HFFc6 (cell line): ENCODE data around the gene HTRA2. TPM values are rescaled to one million over a fixed set of nuclear protein-coding genes. Genes with fewer than 3 reads are reported as not detected.

Experiments used
- DNase-seq: peaks from one replicate; pipeline ENCODE4 v3.0.0-alpha.2; 2018
- H3K27ac Mint-ChIP-seq: 2 replicates; pipeline ENCODE4 v1.8.0; 2020; ENCODE audit warnings: mild to moderate bottlenecking, mixed read lengths
- H3K27me3 Mint-ChIP-seq: 2 replicates; pipeline ENCODE4 v1.8.0; 2021; ENCODE audit warnings: mild to moderate bottlenecking, moderate library complexity, mixed read lengths; ENCODE audit not compliant: insufficient read depth
- H3K36me3 Mint-ChIP-seq: 2 replicates; pipeline ENCODE4 v1.8.0; 2021; ENCODE audit warnings: low read depth, mixed read lengths
- H3K4me1 Mint-ChIP-seq: 2 replicates; pipeline ENCODE4 v1.8.0; 2020; ENCODE audit warnings: low read depth, mixed read lengths
- H3K4me3 Mint-ChIP-seq: 2 replicates; pipeline ENCODE4 v1.8.0; 2020; ENCODE audit warnings: mild to moderate bottlenecking, moderate library complexity, mixed read lengths
- H3K9me3 Mint-ChIP-seq: 2 replicates; pipeline ENCODE4 v1.8.0; 2020; ENCODE audit warnings: mild to moderate bottlenecking, mixed read lengths
- CTCF ChIP-seq: fragments of 200-600 bp; sonication (generic); IDR thresholded peaks from 2 replicates; pipeline ENCODE4 v1.5.0; 2021; ENCODE audit warnings: antibody characterized with exemption, mild to moderate bottlenecking
- total RNA-seq, 6 experiments: library from RNA; stranded (reverse); fragmentation: NEBNext Ultra II Directional; extraction: Animal tissue kit (Norgen Biotek cat#: 25700); gene quantifications; 2 replicates in 1 of 6; 3 replicates in 5 of 6; pipeline ENCODE4 v1.2.3, GENCODE V29; 2021

HTRA2 gene
- total RNA-seq, 6 experiments from 2014 or later, result 29.7 to 43.3 (median 33.6) TPM

- H3K27me3 Mint-ChIP-seq, result peaks cover 18% of the 10 kb centered on the region
- no peaks in the 10 kb centered on the region for H3K9me3 Mint-ChIP-seq
- peaks cover 28% of the 10 kb centered on the region for H3K36me3 Mint-ChIP-seq
- H3K4me1 Mint-ChIP-seq, result peaks cover 15% of the 10 kb centered on the region
- no peak for DNase-seq
- no peak overlapping the region for H3K27ac Mint-ChIP-seq
- no peak for TF ChIP-seq CTCF
- no peak overlapping the region for H3K4me3 Mint-ChIP-seq
These were observed 5.7 kb upstream of the HTRA2 start for GRCh38 chr2:74524005-74524404.

- Mint-ChIP-seq H3K9me3 (no peaks in the 10 kb centered on the region), H3K4me1 (peaks cover 15% of the 10 kb centered on the region), H3K36me3 (peaks cover 30% of the 10 kb centered on the region), H3K27ac (no peak overlapping the region), H3K27me3 (peaks cover 11% of the 10 kb centered on the region), H3K4me3 (no peak overlapping the region)
- DNase-seq, result no peak
- no peak for TF ChIP-seq CTCF
These were observed 4.6 kb upstream of the HTRA2 start for GRCh38 chr2:74524955-74525716.

- H3K27me3 Mint-ChIP-seq, result peaks cover 6% of the 10 kb centered on the region
- H3K27ac Mint-ChIP-seq, result no peak within 1 kb of the TSS
- no peak for TF ChIP-seq CTCF
- peaks cover 19% of the 10 kb centered on the region for H3K4me1 Mint-ChIP-seq
- no peak for DNase-seq
- H3K36me3 Mint-ChIP-seq, result peaks cover 30% of the 10 kb centered on the region
- H3K4me3 Mint-ChIP-seq, result peak within 1 kb of the TSS; percentile 33; the same call in 1 of the 2 replicates
- H3K9me3 Mint-ChIP-seq, result no peaks in the 10 kb centered on the region
These were observed 3.8 kb upstream of the HTRA2 start, which contains the start of gene DQX1 for GRCh38 chr2:74525717-74526648. Gene DQX1, minus strand, starts transcription at chr2:74526231. Its CDS starts 502 bp downstream, at chr2:74525729.

GRCh38 chr2:74526649-74527230 lies 3.0 kb upstream of the HTRA2 start:
- DNase-seq, result no peak
- no peak overlapping the region for H3K27ac Mint-ChIP-seq
- H3K27me3 Mint-ChIP-seq, result peaks cover 6% of the 10 kb centered on the region
- H3K4me1 Mint-ChIP-seq, result peaks cover 27% of the 10 kb centered on the region
- TF ChIP-seq CTCF, result no peak
- peaks cover 30% of the 10 kb centered on the region for H3K36me3 Mint-ChIP-seq
- no peaks in the 10 kb centered on the region for H3K9me3 Mint-ChIP-seq
- H3K4me3 Mint-ChIP-seq, result no peak overlapping the region

GRCh38 chr2:74527741-74528140 lies 2.0 kb upstream of the HTRA2 start:
- peaks cover 6% of the 10 kb centered on the region for H3K27me3 Mint-ChIP-seq
- H3K4me1 Mint-ChIP-seq, result peaks cover 37% of the 10 kb centered on the region
- H3K9me3 Mint-ChIP-seq, result no peaks in the 10 kb centered on the region
- H3K36me3 Mint-ChIP-seq, result peaks cover 39% of the 10 kb centered on the region
- H3K4me3 Mint-ChIP-seq, result peak overlapping the region; percentile 100
- H3K27ac Mint-ChIP-seq, result no peak overlapping the region
- TF ChIP-seq CTCF, result no peak
- no peak for DNase-seq
